OCI-LY7 (cell line): Measurements from ENCODE around the gene EIF3J. TPM values are rescaled to one million over a fixed set of nuclear protein-coding genes. Genes with fewer than 3 reads are reported as not detected.

Experiments used
- BruUV-seq: library from RNA; stranded (reverse); fragments of 400-500 nt; replicated peaks from 2 replicates; lab custom pipeline; 2021; lab: Mats Ljungman, UMichigan
- CTCF ChIA-PET: fragments of 300-600 bp; sonication (Branson Sonifier 250); formaldehyde crosslinking; loops from one replicate; lab custom pipeline; 2022; ENCODE audit warnings: antibody characterized with exemption; ENCODE audit not compliant: unreplicated experiment; lab: Charles Lee
- POLR2A ChIA-PET: fragments of 300-600 bp; sonication (Branson Sonifier 250); formaldehyde crosslinking; loops from one replicate; lab custom pipeline; 2022; ENCODE audit warnings: antibody characterized with exemption; lab: Charles Lee
- DNase-seq: peaks from one replicate; pipeline ENCODE4 v3.0.0-alpha.2; 2015; ENCODE audit warnings: low spot score
- H2AFZ ChIP-seq: fragments of 200-600 bp; sonication (generic), shearing (Covaris generic); 2 replicates; pipeline ENCODE4 v1.6.1; 2014; ENCODE audit warnings: mild to moderate bottlenecking, antibody characterized with exemption, low read length, moderate library complexity
- H3K27ac ChIP-seq: fragments of 200-600 bp; sonication (generic); 2 replicates; pipeline ENCODE4 v1.5.1; 2014; ENCODE audit warnings: mixed run types, low read depth, mild to moderate bottlenecking, moderate library complexity, low read length, inconsistent platforms; ENCODE audit not compliant: poor library complexity, severe bottlenecking
- H3K36me3 ChIP-seq: fragments of 200-600 bp; sonication (generic); 2 replicates; pipeline ENCODE4 v1.6.1; 2014; ENCODE audit warnings: mild to moderate bottlenecking, antibody characterized with exemption, low read length, moderate library complexity, mixed read lengths; ENCODE audit not compliant: insufficient read depth
- H3K4me1 ChIP-seq: fragments of 200-600 bp; sonication (generic); 2 replicates; pipeline ENCODE4 v1.5.1; 2014; ENCODE audit warnings: mild to moderate bottlenecking, low read length; ENCODE audit not compliant: insufficient read depth, poor library complexity, severe bottlenecking
- H3K4me2 ChIP-seq: fragments of 200-600 bp; sonication (generic); 2 replicates; pipeline ENCODE4 v1.6.1; 2014; ENCODE audit warnings: mild to moderate bottlenecking, low read length
- H3K4me3 ChIP-seq: fragments of 200-600 bp; sonication (generic); 2 replicates; pipeline ENCODE4 v1.5.1; 2014; ENCODE audit warnings: mild to moderate bottlenecking, low read depth, low read length; ENCODE audit not compliant: poor library complexity, severe bottlenecking
- H3K79me2 ChIP-seq: fragments of 200-600 bp; sonication (generic); 2 replicates; pipeline ENCODE4 v1.6.1; 2016; ENCODE audit warnings: low read depth, mild to moderate bottlenecking, low read length, moderate library complexity, mixed read lengths; ENCODE audit not compliant: insufficient read depth
- H3K9me2 ChIP-seq: fragments of 200-600 bp; sonication (generic); 2 replicates; pipeline ENCODE4 v1.6.1; 2016; ENCODE audit warnings: mild to moderate bottlenecking, low read length, mixed read lengths; ENCODE audit not compliant: insufficient read depth
- H3K9me3 ChIP-seq: fragments of 200-600 bp; sonication (generic); 2 replicates; pipeline ENCODE4 v1.6.1; 2014; ENCODE audit warnings: mild to moderate bottlenecking, mixed run types, low read length, mixed read lengths
- H4K20me1 ChIP-seq: fragments of 200-600 bp; sonication (generic); 2 replicates; pipeline ENCODE4 v1.6.1; 2014; ENCODE audit warnings: mild to moderate bottlenecking, antibody characterized with exemption, low read length, moderate library complexity, mixed read lengths; ENCODE audit not compliant: insufficient read depth
- EZH2phosphoT487 ChIP-seq: fragments of 200-600 bp; sonication (generic); IDR thresholded peaks from 2 replicates; pipeline ENCODE4 v1.6.1; 2018; ENCODE audit warnings: low read depth, borderline replicate concordance, mild to moderate bottlenecking, mixed run types, antibody characterized with exemption, low read length, moderate library complexity, mixed read lengths
- intact Hi-C: fragments of 100-400 bp; cut with micrococcal nuclease; formaldehyde crosslinking; loops from one replicate; pipeline ENCODE4 v1.10.0; 2022; ENCODE audit not compliant: unreplicated experiment
- total RNA-seq, 2 experiments: library from RNA; depleted of rRNA in 1 of 2; stranded (reverse); fragments of >200 nt in 1 of 2; shearing (Covaris generic) in 1 of 2; gene quantifications; 2 replicates each; pipeline ENCODE4 v1.2.3, GENCODE V29; 2014 to 2022
- TF ChIP-seq, protein P1 (sequence below): fragments of 200-600 bp; sonication (generic); conservative IDR thresholded peaks from 2 replicates; pipeline ENCODE4 v1.5.1; 2014; ENCODE audit warnings: mild to moderate bottlenecking, antibody characterized with exemption, low read length, moderate library complexity, mixed read lengths

The EIF3J gene
- total RNA-seq, 2 experiments from 2014 or later, result 49.4 to 131 TPM

- H3K9me3 ChIP-seq, result no peaks in the 10 kb centered on the region
Measured at GRCh38 chr15:44595656-44596510, 58.9 kb downstream of the EIF3J start.

DNA sequence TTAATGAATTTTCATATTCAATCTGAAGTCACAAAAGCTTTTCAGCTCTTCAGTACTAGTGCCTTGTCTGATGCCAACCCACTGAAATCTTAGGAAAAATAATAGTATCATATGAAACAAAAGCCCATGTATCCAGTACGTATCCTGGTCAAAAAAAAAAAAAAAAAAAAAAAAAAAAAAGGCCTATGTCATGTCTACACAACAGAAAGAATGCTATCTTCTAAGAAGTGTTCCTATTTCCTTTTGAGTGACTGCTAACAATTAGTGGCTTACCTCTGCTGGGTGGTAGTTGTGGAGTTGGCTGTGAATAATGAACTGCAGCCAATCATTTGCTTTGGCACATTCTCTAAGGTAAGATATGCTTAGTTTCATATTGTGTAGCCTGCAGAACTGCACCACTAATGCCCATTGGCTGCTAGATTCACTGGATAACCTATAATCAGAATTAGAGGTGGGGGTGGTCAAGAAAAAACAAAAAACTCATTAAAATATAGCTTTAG, 59.6 kb downstream of the EIF3J start:
- BruUV-seq, result no TSS peak
- peaks cover 76% of the 10 kb centered on the region for H3K36me3 ChIP-seq
- DNase-seq, result no peak
- intact Hi-C loops, result no loop called here
- H3K4me2 ChIP-seq, result no peak overlapping the region
- TF ChIP-seq, protein P1, sequence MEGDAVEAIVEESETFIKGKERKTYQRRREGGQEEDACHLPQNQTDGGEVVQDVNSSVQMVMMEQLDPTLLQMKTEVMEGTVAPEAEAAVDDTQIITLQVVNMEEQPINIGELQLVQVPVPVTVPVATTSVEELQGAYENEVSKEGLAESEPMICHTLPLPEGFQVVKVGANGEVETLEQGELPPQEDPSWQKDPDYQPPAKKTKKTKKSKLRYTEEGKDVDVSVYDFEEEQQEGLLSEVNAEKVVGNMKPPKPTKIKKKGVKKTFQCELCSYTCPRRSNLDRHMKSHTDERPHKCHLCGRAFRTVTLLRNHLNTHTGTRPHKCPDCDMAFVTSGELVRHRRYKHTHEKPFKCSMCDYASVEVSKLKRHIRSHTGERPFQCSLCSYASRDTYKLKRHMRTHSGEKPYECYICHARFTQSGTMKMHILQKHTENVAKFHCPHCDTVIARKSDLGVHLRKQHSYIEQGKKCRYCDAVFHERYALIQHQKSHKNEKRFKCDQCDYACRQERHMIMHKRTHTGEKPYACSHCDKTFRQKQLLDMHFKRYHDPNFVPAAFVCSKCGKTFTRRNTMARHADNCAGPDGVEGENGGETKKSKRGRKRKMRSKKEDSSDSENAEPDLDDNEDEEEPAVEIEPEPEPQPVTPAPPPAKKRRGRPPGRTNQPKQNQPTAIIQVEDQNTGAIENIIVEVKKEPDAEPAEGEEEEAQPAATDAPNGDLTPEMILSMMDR, result no peak
- TF ChIP-seq EZH2phosphoT487, result no peak
- no peak overlapping the region for H3K27ac ChIP-seq
- no peaks in the 10 kb centered on the region for H3K79me2 ChIP-seq
- H2AFZ ChIP-seq, result no peak overlapping the region
- no peaks in the 10 kb centered on the region for H4K20me1 ChIP-seq
- no peaks in the 10 kb centered on the region for H3K4me1 ChIP-seq
- POLR2A ChIA-PET, result interaction anchor here (0.6 to 2.2 kb wide), 4 partner anchors 139 to 600 kb away, joined by 3 to 7 read pairs (median 4); partner anchors contain the start of gene TRIM69
- CTCF ChIA-PET, result no interaction called here
- H3K4me3 ChIP-seq, result no peak overlapping the region
- no peaks in the 10 kb centered on the region for H3K9me2 ChIP-seq
- no peaks in the 10 kb centered on the region for H3K9me3 ChIP-seq

More at GRCh38 chr15:44595656-44596510, 58.9 kb downstream of the EIF3J start:
- intact Hi-C loops, result no loop called here
- BruUV-seq, result TSS peak; percentile 14
- H2AFZ ChIP-seq, result no peak overlapping the region
- POLR2A ChIA-PET, result interaction anchor here (1.0 kb wide), 1 partner anchor 203 kb away, joined by 3 read pairs; no protein-coding TSS in a partner anchor
- H3K36me3 ChIP-seq, result peaks cover 78% of the 10 kb centered on the region
- no peak overlapping the region for H3K4me2 ChIP-seq
- TF ChIP-seq, protein P1, result no peak
- no peak for TF ChIP-seq EZH2phosphoT487
- no peak for DNase-seq
- no peak overlapping the region for H3K27ac ChIP-seq
- no peak overlapping the region for H3K4me3 ChIP-seq
- H3K79me2 ChIP-seq, result no peaks in the 10 kb centered on the region
- H3K4me1 ChIP-seq, result no peaks in the 10 kb centered on the region
- H3K9me2 ChIP-seq, result no peaks in the 10 kb centered on the region
- CTCF ChIA-PET, result no interaction called here
- no peaks in the 10 kb centered on the region for H4K20me1 ChIP-seq
